ENCODE results near the gene HDAC10.
"Not testable (repeated sequence)": the region's sequence is repeated elsewhere in the genome, so short reads cannot be mapped to it uniquely, and the experiment has no call there.

Gene HDAC10

GRCh38 chr22:50215297-50216054, 35.6 kb downstream of the HDAC10 start:
- DNase-seq = no peak

- DNase-seq = no peak
Observed at GRCh38 chr22:50213263-50213662, 37.8 kb downstream of the HDAC10 start.

GRCh38 chr22:50211147-50211546, 39.9 kb downstream of the HDAC10 start:
- DNase-seq = no peak

- no peak for DNase-seq
Observed at GRCh38 chr22:50210378-50211139, 40.5 kb downstream of the HDAC10 start.

GRCh38 chr22:50209893-50210292, 41.2 kb downstream of the HDAC10 start:
- DNase-seq = peak; percentile 30 to 40

GRCh38 chr22:50208939-50209892, 41.8 kb downstream of the HDAC10 start:
- no peak for DNase-seq

GRCh38 chr22:50208430-50208938, 42.6 kb downstream of the HDAC10 start:
- no peak for DNase-seq

- no peak for DNase-seq
Observed at GRCh38 chr22:50207383-50208140, 43.5 kb downstream of the HDAC10 start.

GRCh38 chr22:50206599-50206998, 44.5 kb downstream of the HDAC10 start:
- no peak for DNase-seq

GRCh38 chr22:50205781-50206569, 45.1 kb downstream of the HDAC10 start:
- no peak for DNase-seq

GRCh38 chr22:50204998-50205397, 46.1 kb downstream of the HDAC10 start:
- DNase-seq = not testable (repeated sequence)

GRCh38 chr22:50204571-50204970, 46.5 kb downstream of the HDAC10 start:
- no peak for DNase-seq

GRCh38 chr22:50203288-50203687, 47.8 kb downstream of the HDAC10 start:
- DNase-seq = no peak

GRCh38 chr22:50202130-50202666, 48.9 kb downstream of the HDAC10 start:
- DNase-seq = no peak

GRCh38 chr22:50201191-50202129, 49.6 kb downstream of the HDAC10 start:
- no peak for DNase-seq

GRCh38 chr22:50200461-50201190, 50.4 kb downstream of the HDAC10 start, which contains the start of gene SELENOO:
Gene SELENOO (plus strand): TSS chr22:50201011. CDS start chr22:50201037, 26 bp downstream.
- DNase-seq = peak; percentile 78 to 84

- DNase-seq = no peak
Observed at GRCh38 chr22:50199829-50200460, 51.1 kb downstream of the HDAC10 start.

- DNase-seq = no peak
Observed at GRCh38 chr22:50199251-50199721, 51.8 kb downstream of the HDAC10 start.

Data from NCI-H2081 (cell line).